ENCODE measurements around the gene CNTD1.

DNA sequence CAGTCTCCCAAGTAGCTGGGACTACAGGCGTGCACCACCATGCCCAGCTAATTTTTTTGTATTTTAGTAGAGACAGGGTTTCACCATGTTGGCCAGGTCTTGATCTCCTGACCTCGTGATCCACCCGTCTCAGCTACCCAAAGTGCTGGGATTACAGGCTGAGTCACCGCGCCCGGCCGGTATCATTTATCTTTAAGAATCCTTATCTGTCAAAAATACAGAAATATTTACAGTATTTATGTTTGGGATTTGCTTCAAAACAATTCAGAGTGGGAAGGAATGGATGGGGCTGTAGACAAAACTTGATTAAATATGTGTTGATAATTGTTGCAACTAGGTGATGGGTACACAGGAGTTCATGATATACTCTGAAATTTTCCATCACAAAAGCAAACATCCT lies 22.5 kb downstream of the CNTD1 start:
- TF ChIP-seq, protein P1, sequence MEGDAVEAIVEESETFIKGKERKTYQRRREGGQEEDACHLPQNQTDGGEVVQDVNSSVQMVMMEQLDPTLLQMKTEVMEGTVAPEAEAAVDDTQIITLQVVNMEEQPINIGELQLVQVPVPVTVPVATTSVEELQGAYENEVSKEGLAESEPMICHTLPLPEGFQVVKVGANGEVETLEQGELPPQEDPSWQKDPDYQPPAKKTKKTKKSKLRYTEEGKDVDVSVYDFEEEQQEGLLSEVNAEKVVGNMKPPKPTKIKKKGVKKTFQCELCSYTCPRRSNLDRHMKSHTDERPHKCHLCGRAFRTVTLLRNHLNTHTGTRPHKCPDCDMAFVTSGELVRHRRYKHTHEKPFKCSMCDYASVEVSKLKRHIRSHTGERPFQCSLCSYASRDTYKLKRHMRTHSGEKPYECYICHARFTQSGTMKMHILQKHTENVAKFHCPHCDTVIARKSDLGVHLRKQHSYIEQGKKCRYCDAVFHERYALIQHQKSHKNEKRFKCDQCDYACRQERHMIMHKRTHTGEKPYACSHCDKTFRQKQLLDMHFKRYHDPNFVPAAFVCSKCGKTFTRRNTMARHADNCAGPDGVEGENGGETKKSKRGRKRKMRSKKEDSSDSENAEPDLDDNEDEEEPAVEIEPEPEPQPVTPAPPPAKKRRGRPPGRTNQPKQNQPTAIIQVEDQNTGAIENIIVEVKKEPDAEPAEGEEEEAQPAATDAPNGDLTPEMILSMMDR (IDR thresholded peaks at IDR 0.05; ENCODE audit: low read depth, low read length): no peak
- no peak for TF ChIP-seq EZH2phosphoT487 (IDR thresholded peaks at IDR 0.05; ENCODE audit: low read depth)
